ENCODE results near the gene PSEN1. TPM values are rescaled to one million over a fixed set of nuclear protein-coding genes. Genes with fewer than 3 reads are reported as not detected.

PSEN1 gene
- total RNA-seq, 1 donor from 2014 or later = 63.9 TPM

DNA sequence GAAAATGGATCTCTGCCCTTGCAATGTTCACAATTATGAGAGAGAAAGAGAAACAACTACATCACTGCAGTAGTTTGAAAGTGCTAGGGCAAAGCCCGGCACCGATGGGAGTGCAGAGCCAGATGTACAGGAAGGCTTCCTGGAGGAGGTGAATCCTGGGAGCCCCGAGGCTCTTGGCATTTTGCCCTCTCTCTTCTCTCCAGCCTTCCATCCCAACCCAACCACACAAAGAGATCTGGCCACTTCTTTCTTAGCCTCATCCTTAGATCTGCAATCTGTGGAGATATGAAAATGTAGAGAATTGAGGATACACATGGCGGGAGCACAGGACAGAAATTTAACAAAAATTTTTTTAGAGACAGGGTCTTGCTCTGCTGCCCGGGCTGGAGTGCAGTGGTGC is 97.7 kb downstream of the PSEN1 start:
- no peaks in the 10 kb centered on the region for H3K9me3 ChIP-seq
- ATAC-seq (no peak), DNase-seq (no peak)
- TF ChIP-seq, protein P1, sequence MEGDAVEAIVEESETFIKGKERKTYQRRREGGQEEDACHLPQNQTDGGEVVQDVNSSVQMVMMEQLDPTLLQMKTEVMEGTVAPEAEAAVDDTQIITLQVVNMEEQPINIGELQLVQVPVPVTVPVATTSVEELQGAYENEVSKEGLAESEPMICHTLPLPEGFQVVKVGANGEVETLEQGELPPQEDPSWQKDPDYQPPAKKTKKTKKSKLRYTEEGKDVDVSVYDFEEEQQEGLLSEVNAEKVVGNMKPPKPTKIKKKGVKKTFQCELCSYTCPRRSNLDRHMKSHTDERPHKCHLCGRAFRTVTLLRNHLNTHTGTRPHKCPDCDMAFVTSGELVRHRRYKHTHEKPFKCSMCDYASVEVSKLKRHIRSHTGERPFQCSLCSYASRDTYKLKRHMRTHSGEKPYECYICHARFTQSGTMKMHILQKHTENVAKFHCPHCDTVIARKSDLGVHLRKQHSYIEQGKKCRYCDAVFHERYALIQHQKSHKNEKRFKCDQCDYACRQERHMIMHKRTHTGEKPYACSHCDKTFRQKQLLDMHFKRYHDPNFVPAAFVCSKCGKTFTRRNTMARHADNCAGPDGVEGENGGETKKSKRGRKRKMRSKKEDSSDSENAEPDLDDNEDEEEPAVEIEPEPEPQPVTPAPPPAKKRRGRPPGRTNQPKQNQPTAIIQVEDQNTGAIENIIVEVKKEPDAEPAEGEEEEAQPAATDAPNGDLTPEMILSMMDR (IDR thresholded peaks at IDR 0.05) = no peak
- intact Hi-C loops (cut with DNase I) = no loop called here
- peaks cover 14% of the 10 kb centered on the region for H3K27me3 ChIP-seq
- peaks cover 31% of the 10 kb centered on the region for H3K4me1 ChIP-seq
- H3K36me3 ChIP-seq = no peaks in the 10 kb centered on the region
- H3K27ac ChIP-seq = no peak overlapping the region
- no peak overlapping the region for H3K4me3 ChIP-seq

DNA sequence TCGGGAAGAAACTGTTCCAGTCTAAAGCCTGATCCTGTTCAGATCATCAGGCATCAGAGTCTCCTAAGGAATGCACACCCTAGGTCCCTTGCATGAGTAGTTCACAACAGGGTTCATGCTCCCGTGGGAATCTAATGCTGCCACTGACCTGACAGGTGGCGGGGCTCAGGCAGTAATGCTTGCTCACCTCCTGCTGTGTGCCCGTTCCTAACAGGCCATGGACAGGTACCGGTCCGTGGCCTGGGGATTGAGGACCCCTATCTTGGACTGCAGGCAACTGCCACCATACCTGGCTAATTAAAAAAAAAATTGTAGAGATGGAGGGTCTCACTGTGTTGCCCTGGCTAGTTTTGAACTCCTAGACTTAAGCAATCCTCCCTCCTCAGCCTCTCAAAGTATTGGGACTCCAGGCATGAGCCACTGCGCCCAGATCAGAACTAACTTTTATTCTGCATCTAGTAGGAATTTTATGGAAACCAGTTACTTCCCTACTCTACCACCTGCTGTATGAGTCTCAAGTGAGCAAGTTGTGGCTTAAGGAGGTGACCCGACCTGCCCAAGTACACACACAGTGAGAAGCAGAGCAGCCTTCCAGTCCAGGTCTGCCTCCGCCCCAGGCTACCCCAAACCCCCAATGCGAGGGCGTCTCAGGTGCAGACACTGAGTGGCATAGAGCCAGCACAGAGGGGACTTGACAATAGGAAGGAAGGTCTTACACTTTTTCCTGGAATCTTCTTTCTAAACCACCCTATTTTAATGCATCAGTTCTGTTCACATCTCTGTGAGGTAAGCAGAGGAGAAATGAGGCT is 98.5 kb downstream of the PSEN1 start:
- TF ChIP-seq, protein P1 (IDR thresholded peaks at IDR 0.05) = no peak
- intact Hi-C loops (cut with DNase I) = no loop called here
- H3K27ac ChIP-seq = no peak overlapping the region
- H3K36me3 ChIP-seq = no peaks in the 10 kb centered on the region
- peaks cover 14% of the 10 kb centered on the region for H3K27me3 ChIP-seq
- DNase-seq (no peak), ATAC-seq (no peak)
- peaks cover 37% of the 10 kb centered on the region for H3K4me1 ChIP-seq
- no peak overlapping the region for H3K4me3 ChIP-seq
- no peaks in the 10 kb centered on the region for H3K9me3 ChIP-seq

DNA sequence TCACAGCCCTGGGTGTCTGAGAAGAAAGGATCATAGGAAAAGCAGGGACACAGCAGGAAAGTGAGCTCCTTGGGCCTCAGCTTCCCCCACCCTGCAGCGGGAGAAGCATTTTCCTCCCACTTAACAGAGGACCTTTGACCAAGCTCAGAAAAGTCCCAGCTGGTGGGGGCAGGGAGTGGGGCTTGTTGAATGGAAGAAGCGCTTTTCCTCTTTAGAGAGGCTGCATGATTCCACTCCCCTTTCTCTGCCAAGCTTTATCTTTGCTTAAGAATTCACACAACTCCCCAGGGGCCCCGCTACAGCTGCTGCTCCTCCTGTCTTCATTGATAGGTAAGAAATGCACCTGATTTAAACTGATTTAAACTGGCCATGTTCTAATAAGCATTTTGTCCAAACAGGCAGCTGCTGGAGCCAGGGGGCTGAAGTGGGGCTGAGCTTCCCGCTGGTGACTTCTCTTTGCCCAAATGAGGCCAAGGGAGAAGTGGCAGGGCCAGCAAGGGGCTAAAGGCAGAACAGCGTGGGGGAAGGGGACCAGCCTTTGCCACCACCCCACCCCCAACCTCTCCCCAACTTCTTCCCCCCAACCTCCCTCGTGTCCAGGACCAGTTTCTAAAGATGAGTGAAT is 99.3 kb downstream of the PSEN1 start:
- intact Hi-C loops (cut with DNase I) = no loop called here
- no peak overlapping the region for H3K4me3 ChIP-seq
- TF ChIP-seq, protein P1 (IDR thresholded peaks at IDR 0.05) = no peak
- DNase-seq (no peak), ATAC-seq (no peak)
- peaks cover 14% of the 10 kb centered on the region for H3K27me3 ChIP-seq
- H3K27ac ChIP-seq = no peak overlapping the region
- H3K9me3 ChIP-seq = no peaks in the 10 kb centered on the region
- no peaks in the 10 kb centered on the region for H3K36me3 ChIP-seq
- peaks cover 46% of the 10 kb centered on the region for H3K4me1 ChIP-seq

DNA sequence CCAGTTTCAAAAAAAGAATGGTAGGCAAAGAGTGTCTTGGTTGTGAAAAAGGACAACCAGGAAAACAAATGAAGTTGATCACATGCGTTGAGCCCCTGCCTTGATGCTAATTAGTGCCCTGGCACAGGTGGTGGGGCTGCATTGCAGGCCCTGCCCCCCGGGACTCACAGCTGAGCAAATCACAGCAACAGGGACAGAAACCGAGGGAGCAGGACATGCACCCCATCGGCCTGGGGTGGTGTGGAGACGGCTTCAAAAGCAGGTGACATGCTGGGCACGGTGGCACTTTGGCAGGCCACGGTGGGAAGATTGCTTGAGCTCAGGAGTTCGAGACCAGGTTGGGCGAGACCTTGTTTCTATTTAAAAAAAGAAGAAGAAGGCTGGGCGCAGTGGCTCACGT is 99.8 kb downstream of the PSEN1 start:
- peaks cover 49% of the 10 kb centered on the region for H3K4me1 ChIP-seq
- no peaks in the 10 kb centered on the region for H3K36me3 ChIP-seq

DNA sequence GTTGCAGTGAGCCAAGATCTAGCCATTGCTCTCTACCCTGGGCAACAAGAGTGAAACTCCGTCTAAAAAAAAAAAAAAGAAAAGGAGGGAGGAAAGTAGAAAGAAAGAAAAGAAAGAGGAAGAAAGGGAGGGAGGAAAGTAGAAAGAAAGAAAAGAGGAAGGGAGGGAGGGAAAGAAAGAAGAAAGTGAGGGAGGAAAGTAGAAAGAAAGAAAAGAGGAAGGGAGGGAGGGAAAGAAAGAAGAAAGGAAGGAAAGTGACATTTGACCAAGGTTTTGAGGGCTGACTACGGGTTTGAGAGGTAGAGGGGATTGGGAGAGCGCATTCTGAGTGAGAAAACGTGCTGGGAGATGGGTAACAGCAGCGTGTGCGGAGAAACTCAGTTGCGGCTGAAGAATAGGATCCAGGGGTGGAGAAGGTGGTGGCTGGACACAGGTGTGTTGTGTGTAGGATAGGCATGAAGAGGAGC is 100.5 kb downstream of the PSEN1 start:
- no peaks in the 10 kb centered on the region for H3K9me3 ChIP-seq
- no peaks in the 10 kb centered on the region for H3K36me3 ChIP-seq
- TF ChIP-seq, protein P1 (IDR thresholded peaks at IDR 0.05) = no peak
- peaks cover 55% of the 10 kb centered on the region for H3K4me1 ChIP-seq
- ATAC-seq (no peak), DNase-seq (no peak)
- H3K27ac ChIP-seq = no peak overlapping the region
- intact Hi-C loops (cut with DNase I) = no loop called here
- H3K27me3 ChIP-seq = peaks cover 14% of the 10 kb centered on the region
- peak overlapping the region; percentile 56 for H3K4me3 ChIP-seq

More for the DNA sequence above, 99.8 kb downstream of the PSEN1 start:
- H3K4me3 ChIP-seq = no peak overlapping the region
- DNase-seq (no peak), ATAC-seq (no peak)
- H3K27ac ChIP-seq = no peak overlapping the region
- intact Hi-C loops (cut with DNase I) = no loop called here
- H3K27me3 ChIP-seq = peaks cover 14% of the 10 kb centered on the region
- TF ChIP-seq, protein P1 (IDR thresholded peaks at IDR 0.05) = no peak
- no peaks in the 10 kb centered on the region for H3K9me3 ChIP-seq

Data from upper lobe of right lung (tissue), 1 donor.